Measurements from ENCODE around the gene CCDC159.
"Not testable (repeated sequence)": the region's sequence is repeated elsewhere in the genome, so short reads cannot be mapped to it uniquely, and the experiment has no call there.

CCDC159 gene

GRCh38 chr19:11346104-11346940 is at the start of gene CCDC159, which contains the start of gene TMEM205:
Gene CCDC159 (plus strand): TSS chr19:11346519. CDS start chr19:11346607, 88 bp downstream.
Gene TMEM205 (minus strand): TSS chr19:11346268. CDS start chr19:11345619, 649 bp downstream.
- DNase-seq = peak; percentile 99

- no peak for DNase-seq
Measured at GRCh38 chr19:11299946-11300810, 46.1 kb upstream of the CCDC159 start.

GRCh38 chr19:11300811-11301120 is 45.6 kb upstream of the CCDC159 start:
- DNase-seq = no peak

- DNase-seq = no peak
Measured at GRCh38 chr19:11304936-11305335, 41.4 kb upstream of the CCDC159 start.

- DNase-seq = no peak
Measured at GRCh38 chr19:11306337-11306736, 40.0 kb upstream of the CCDC159 start.

GRCh38 chr19:11320278-11320995 is 25.9 kb upstream of the CCDC159 start:
- not testable (repeated sequence) for DNase-seq

- DNase-seq = no peak
Measured at GRCh38 chr19:11321191-11322126, 24.9 kb upstream of the CCDC159 start.

GRCh38 chr19:11322269-11323024 is 23.9 kb upstream of the CCDC159 start:
- no peak for DNase-seq

- no peak for DNase-seq
Measured at GRCh38 chr19:11323601-11324078, 22.7 kb upstream of the CCDC159 start.

- DNase-seq = peak; percentile 73
Measured at GRCh38 chr19:11324079-11324661, 22.1 kb upstream of the CCDC159 start.

GRCh38 chr19:11324748-11325389 is 21.4 kb upstream of the CCDC159 start:
- DNase-seq = no peak

GRCh38 chr19:11325544-11325943 is 20.8 kb upstream of the CCDC159 start:
- DNase-seq = no peak

GRCh38 chr19:11330127-11330526 is 16.2 kb upstream of the CCDC159 start:
- no peak for DNase-seq

GRCh38 chr19:11331502-11331901 is 14.8 kb upstream of the CCDC159 start:
- no peak for DNase-seq

- DNase-seq = no peak
Measured at GRCh38 chr19:11332822-11333221, 13.5 kb upstream of the CCDC159 start.

GRCh38 chr19:11333838-11334237 is 12.5 kb upstream of the CCDC159 start:
- not testable (repeated sequence) for DNase-seq

GRCh38 chr19:11335449-11336146 is 10.7 kb upstream of the CCDC159 start:
- no peak for DNase-seq

- no peak for DNase-seq
Measured at GRCh38 chr19:11337080-11337479, 9.2 kb upstream of the CCDC159 start.

- DNase-seq = no peak
Measured at GRCh38 chr19:11338121-11338520, 8.2 kb upstream of the CCDC159 start.

All from NCI-H1092 (cell line).